IPS DF 19.7 (cell line): ENCODE results near the gene EYA4.

Experiments
- DNase-seq: peaks from one replicate; pipeline ENCODE4 v3.0.0-alpha.2; 2013; ENCODE audit warnings: low read depth, low spot score

EYA4 gene

DNA sequence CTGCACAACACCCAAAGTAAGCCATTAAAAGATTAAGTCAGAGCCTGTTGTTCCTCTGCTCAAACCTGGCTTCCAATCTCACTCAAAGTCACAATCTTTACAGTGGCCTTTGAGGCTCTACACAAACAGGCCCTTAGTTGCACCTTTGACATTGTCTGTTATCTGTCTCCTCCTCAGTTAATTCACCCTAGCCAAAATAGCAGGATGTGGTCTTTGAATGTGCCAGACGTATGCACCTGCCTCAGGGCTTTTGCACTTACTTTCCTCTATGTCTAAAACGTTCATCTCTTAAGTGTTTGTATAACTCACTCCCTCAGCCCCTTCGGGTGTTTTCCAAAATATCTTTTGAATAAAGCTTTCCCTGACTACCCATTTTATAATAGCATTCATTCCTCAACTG is 107.7 kb downstream of the EYA4 start:
- no peak for DNase-seq

DNA sequence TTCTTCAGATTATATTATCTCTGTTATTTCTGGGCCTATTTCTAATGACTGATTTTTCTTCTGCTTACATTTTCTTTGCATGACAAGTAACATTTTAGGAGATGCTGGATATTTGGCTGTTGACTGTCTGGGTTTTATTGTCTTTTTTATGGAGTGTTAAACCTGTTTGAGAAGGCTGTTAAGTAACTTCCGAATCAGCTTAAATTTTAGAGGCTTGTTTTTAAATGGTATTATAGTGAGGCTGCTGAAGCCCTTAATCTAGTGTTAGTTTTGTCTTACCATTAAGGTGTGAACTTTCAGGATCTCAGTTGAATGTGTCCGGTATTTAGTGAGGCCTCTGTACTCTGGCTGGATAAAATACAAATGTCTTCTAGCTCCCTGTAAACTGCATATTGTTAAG is 109.8 kb downstream of the EYA4 start:
- DNase-seq: no peak

DNA sequence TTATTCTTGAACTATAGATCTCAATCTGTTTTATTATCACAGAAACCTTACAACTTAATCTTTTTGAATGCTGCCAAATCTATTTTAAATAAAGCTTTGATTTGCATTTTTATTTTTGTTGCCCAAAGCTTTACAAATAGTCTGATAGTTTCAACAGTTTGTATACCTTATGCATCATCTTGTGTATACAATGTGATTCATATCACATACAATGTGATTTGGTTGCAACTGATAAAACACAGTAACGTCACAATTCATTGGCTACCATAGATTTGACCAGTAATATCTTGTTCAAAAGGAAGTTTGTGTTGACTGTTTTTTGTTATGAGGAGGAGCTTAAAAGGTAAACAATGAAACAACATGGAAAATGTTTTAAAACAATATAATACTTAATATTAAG is 110.9 kb downstream of the EYA4 start:
- no peak for DNase-seq

DNA sequence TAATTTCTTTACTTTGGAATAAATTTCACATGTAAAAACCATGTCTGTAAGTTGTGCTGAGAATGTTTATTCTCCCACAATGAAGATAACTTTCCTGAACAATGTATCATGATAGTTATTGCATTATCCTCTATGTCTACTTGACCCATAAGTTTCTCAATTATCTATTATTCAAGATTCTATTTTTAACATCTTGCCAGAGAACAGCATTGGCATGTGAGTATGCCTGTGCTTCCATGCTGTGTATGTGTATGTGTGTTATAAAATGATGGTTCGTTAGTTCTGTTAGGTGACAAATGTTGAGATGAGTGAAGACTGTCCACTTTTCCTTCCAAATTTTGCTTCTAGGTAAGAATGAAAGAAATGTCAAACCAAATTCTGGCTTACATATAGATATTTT is 111.9 kb downstream of the EYA4 start:
- no peak for DNase-seq

DNA sequence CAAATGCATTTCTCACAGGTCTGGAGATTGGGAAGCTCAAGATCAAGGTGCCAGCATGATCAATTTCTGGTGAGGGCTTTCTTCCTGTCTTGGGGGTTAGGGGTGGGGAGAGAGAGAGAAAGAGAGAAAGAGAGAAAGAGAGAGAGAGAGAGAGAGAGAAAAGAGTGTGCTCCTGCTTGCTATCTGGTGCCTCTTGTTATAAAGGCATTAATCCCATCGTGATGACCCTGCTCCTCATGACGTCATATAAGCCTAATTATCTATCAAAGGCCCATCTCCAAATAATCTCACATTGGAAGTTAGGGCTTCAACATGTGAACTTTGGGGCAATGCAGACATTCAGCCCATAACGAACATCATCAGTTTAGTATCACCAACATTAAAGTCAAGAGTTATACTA is 114.8 kb downstream of the EYA4 start:
- DNase-seq: no peak

DNA sequence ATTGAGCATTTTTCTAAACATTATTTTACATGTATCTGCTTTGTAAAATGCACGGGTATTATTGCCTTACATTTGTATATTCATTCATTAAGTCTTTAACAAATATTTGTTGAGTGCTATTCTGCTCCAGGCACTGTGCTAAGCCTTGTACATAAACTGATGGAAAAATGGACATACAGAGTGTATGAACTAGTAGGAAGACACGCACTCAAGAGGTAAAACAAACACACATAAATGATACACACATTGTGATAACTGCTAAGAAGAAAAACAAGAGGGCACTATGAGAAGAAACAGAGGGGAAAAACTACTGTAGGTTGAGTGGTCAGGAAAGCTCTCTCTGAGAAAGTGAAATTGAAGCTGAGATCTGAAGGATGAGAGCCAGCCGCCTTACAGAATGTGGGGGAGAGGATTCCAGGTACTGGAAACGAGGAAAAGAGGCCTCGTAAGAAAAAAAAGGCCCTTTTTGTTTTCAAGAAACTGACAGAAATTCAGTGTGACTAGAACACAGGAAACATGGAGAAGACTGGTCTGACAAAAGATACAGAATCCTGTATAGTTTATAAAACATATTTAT is 117.5 kb downstream of the EYA4 start:
- DNase-seq: no peak

DNA sequence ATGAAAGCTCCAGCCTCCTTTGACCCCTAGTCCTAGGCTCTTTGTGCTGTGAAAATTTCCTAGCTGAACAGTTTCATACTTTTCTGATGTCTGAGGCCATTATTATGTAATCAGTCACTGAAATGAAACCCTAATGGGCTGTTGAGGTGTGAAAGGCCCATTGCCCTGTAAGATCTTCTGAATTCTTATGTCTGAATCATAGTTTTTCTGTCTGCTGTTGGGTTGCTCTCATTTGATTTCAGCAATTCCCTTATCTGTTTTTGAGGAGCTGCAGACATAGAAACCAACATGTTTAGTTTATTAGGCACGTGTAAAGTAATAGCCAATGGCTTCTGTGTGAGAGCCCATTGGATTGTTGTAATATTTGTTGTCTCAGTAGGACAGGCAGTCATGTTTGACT is 118.1 kb downstream of the EYA4 start:
- DNase-seq: no peak

DNA sequence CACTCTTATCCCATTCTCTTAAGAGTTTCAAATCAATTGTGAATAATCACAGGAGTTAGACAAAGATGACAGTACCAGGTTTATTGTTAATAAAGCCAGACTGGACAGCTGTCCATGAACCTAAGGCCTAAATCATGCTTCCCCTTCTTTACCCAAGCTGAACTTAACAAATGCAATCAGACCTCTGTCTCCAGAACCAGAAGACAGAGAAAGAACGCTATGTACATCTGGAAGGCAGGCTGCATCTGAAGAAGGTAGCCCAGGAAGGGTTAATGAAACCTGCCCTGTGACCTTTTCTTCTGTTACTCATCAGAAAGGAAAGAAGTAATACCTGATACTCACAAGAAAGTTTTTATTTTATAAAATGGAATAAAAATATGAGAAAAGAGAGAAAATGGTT is 118.6 kb downstream of the EYA4 start:
- no peak for DNase-seq

DNA sequence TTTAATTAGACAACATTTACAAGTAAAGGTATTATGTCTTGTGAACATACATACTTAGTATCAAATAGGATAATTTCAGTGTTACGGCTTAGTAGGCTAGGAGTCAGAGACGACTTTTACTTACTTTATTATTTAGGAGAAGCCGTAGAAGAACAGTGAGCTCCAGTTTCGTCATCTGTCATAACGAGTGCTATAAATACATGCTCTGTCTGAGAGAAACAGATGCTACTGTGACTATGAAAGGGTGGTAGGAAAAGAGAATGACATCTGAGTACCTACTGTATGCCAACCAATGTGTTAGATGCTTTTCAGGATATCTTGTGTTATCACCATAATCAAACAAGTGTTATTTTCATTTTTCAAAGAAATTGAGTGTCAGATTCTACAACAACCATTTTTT is 119.0 kb downstream of the EYA4 start:
- DNase-seq: no peak

DNA sequence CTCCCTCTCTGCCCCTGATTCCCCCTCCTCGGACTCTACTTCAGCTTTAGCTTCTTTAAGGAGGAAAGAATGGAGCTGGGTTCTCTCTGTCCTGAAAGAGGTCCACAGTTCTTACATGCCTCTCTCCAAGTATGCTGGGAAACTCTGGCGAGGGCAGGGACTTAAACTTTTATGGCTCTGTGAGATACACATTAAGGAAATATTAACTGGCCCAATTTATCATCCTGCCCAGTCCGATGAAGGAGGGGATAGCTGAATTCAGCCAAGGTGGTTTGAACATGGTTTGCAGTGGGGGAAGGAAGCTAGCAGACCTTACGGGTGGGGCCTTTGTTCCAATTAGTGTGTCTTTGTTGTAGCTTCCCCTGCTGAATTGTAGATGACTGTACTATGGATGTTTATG is 121.7 kb downstream of the EYA4 start:
- no peak for DNase-seq

DNA sequence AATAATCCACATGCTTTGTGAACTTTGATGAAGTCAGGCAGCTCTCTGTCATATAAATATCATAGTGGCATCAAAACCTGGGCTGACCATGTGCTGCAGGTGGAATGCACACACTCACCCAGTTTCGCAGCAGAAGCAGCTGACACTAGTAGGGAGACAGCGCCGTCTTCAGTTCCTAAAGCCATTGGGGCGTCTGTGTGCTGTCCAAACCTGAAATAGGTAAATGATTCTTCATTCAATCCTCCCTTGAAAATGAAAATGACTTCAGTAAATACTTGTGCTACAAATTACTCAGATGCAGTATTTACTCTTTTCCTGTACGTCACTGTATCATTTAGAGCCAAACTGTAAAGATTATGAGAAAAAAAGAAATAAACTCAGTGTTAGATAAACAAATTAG is 127.5 kb downstream of the EYA4 start:
- no peak for DNase-seq

DNA sequence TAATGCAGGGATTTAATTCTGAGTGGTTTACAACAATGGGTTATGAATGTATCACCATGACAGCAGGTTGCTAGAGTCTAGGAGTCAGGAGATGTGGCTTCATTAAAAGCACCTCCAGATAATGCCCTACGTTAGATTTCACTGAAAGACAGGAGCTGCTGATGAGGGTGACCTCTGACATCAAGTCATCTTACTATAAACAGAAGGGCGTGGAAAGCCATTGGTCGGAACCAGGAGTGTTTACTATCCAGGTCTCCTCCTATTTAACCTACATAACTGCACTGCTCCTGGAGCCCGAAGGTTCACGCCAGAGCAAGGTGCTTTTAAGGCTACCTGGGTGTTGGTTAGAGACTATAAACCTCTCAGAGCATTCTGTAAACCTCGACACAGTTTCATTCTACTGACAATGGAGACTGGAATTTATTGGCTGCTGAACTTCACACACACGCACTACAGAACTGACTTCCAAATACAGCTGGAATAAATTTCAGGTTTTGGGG is 128.7 kb downstream of the EYA4 start:
- DNase-seq: no peak

DNA sequence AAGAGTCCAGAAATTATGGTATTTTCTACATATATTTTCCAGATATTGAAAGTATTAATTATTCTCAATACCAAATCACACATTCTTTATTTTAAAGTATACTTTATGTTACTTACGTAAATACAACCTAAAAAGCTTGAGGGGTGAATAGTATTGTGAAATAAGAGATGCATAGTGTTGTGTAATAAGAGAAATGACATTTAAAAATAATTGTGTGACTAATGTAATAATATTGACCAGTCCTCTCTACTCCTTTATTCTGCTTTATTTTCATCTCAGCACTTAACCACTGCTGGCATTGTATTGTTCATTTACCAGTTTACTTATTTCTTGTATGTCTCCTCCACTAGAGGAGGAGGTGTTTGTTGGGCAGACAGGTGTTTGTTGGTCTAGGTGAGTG is 135.6 kb downstream of the EYA4 start:
- no peak for DNase-seq

DNA sequence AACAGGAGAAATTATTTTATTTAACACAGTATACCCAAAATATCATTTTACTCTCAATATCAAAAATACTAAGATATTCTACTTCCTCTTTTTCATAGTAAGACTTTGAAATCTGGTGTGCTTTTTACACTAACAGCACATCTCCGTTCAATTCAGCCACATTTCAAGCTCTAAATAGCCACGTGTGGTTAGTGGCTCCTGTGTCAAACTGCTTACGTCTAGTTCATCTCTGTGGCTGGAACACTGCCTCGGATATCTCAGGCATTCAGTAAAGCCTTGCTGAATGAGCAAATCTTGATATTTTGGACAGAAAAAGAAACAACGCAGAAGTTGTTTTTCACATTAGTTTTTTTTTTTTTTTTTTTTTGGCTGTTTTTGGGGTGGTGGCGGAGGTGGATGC is 136.1 kb downstream of the EYA4 start:
- no peak for DNase-seq

DNA sequence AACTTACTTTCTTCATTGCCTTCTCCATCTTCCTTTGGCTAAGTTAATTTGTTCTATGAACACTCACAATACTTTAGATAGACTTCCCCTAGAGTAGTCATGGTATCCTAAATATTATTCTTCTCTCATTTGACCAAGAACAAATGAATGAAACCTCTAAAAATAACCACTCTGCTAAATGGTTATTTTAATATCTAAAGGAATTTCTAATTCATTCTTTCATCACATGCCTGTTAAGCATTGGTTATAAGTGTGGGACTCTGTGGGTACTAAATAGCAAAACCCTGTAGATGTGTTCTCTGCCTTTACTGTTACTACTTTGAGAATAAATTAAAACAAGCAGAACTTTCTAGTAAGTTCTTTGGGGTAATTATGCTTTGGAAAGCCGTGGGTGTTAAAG is 138.9 kb downstream of the EYA4 start:
- no peak for DNase-seq

DNA sequence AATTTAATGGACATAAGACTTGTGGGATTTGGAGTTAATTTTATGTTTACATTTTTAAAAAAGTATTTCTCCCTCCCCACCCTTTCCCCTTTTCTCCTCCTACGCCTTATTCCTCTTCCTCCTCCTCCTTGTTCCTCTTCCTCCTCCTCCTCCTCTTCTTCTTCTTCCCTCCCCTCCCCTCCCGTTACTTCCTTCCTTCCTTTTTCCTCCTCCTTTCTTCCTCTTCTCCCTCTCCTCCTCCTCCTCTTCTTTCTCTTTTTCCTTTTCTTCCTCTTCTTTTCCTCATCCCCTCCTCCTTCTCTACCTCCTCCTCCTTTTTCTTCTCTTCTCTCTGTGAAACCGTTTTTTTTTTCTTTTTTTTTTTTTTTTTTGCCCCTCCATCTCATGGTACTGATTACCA is 139.6 kb downstream of the EYA4 start:
- DNase-seq: no peak

DNA sequence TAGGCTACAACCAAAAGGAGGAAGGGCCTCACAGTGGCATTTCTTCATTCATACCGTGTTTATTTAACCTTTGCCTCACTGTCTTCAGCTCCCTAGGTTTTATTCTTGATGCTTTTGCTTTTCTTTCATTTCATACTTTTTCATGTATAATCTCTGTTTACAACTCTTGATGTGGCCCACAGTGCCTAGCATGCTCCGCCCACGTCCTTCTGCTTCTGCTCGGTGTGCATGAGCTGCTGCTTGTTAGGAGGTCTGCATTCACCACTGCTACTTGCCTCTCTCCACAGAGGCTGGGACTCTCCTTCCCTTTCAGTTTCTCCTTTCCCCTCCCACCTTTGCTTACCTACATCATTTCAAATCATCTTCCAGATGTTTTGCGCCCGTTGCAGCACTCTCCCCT is 147.6 kb downstream of the EYA4 start:
- no peak for DNase-seq

DNA sequence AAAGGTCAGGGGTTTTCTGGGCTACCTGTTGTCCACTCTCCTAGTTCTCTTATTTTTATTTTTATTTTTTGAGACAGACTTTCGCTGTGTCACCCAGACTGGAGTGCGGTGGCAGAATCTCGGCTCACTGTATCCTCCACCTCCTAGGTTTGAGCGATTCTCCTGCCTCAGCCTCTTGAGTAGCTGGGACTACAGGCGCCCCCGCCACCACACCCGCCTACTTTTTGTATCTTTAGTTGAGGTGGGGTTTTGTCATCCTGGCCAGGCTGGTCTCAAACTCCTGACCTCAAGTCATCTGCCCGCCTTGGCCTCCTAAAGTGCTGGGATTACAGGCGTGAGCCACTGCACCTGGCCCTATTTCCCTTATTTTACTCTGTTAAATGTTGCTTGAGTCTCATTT is 149.0 kb downstream of the EYA4 start:
- DNase-seq: no peak

DNA sequence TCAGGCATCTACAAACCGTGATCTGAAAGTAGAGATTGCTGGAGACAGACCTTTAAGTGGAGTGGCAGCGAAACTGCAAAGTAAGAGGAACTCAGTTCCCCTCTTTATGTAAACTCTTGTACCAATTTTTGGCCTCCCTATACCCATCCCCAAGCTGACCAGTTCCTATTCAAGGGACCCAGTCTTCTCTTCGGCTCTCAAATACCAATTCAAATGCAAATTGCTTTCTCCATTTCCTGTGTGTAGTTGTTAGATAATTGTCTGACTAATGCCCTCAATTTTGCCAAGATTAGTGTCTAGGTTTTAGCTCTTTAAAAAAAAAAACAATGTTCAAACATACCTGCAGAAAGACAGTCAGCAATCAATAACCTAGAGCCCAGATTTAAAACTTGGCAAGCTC is 150.9 kb downstream of the EYA4 start:
- DNase-seq: no peak

DNA sequence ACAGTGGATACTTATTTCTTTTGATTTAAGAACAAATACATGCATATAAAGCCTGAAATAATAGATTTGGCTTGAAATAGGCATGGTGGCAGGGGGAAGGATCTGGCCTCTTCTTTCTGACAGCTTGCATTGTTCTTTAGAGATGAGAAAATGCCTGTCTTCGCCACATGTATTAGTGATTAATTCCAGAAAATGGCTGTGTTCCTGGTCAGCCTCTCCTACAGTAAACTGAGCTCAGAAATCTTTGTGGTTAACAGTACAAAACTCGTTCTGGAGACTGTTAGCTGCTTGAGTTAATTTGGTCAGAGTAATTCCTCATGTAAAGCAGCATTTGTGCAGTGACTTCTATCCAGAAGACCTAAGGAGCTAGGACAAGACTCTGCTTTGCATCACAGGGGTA is 151.5 kb downstream of the EYA4 start:
- no peak for DNase-seq

DNA sequence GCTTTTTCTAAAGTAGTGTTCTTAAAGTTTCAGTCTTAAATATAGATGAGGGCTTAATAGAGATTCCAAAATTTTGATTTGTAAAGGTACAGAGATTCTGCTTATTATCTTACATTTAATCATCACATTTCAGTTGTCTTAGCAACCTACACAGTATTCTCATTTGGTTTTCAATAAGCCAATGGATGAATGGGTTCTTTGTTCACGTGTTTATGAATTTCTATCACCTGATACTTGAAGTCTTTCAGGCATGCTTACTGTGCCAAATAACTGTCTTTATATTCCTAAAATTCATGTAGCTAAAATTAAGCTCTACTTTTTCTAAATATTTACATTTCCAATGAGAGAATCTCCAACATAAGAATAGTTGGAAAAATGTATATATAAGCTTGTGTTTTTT is 152.7 kb downstream of the EYA4 start:
- DNase-seq: no peak

DNA sequence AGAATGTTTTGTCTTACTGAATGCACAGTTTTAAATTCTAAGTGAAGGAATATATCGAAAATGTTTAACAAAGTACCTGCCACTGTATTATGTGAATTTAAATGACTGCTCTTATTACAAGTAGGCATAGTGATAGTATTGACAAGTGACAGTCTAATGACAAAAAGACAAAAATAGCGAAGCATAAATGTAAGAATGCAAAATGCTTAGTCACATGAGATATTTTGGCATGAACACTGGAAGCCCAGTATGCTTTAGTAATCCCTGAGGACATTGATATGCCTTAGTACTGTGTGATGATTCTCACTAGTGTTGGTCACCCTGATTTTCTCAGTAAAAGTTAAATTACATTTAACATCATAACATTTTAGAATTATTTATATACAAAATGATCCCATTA is 153.5 kb downstream of the EYA4 start:
- DNase-seq: no peak

DNA sequence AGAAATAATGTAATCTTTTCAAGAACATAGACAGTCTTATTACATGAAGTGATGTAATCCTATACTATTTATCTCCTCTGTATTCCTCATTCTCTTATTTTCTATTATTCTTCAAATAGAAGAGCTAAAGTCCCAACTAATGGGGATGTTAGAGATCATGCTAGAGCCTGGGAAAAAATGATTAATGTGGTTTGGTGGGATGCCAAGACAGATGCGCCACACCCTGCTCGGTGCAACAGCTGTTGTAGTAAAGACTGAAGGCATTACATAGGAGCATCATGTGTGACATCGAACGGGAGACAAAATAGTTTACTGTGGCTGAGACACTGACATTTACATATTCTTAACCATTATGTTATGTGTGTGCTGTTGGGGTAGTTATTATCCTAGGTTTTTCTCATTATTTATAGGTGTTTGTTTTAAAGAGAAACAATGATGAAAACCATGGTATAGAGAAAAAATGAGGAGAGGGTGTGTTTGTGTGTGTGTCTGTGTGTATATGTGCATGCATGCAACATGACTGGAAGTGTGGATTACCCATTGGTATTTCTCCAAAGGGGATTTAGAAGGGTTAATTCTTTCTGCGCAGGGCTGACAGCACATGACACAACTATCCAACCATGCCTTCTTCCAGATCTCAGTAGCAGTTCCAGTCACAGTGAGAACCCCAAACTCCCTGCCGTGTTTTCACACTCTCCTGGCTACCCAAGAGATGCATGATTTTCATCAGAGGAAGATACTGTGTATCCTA is 155.3 kb downstream of the EYA4 start:
- no peak for DNase-seq

DNA sequence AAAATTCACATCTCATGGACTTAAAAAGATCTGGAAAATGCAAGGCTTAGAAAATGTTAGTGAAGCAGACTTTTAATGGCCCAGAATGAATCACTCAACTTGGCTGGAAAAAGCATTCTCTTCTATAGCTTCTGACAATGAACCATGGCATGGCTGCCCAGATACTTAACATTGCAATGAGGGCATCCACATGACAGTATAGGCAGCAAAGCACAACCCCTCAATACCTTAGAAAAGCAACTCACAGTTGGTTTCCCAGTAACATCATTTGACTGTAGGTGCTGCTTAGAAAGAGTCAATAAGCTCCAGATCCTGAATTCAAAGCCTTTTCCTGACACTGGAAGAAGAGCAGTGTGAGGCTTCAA is 155.8 kb downstream of the EYA4 start:
- no peak for DNase-seq
